Heart left ventricle (tissue), 16 donors: ENCODE data around the gene PFKFB2. TPM values are rescaled to one million over a fixed set of nuclear protein-coding genes. Genes with fewer than 3 reads are reported as not detected.

Experiments
- ATAC-seq, 4 donors: fragments of 200-7000 bp; cut with Tn5 transposase; one replicate each; pipeline ENCODE4 v1.9.1; 2020 to 2022; ENCODE audit warnings: moderate library complexity in 4 of 4, mild to moderate bottlenecking in 3 of 4, moderate number of reproducible peaks in 1 of 4
- DNase-seq, 5 donors: peaks; one replicate each; pipeline ENCODE4 v3.0.0-alpha.2; 2020
- H3K27ac ChIP-seq, 12 donors: fragments of 200-600 bp; sonication (generic) in 4 of 12; one replicate each; pipeline versions ENCODE4 v1.5.0 to v1.8.0; 2016 to 2022; ENCODE audit warnings: mild to moderate bottlenecking in 2 of 12
- H3K27me3 ChIP-seq, 9 donors: fragments of 200-600 bp; sonication (generic) in 2 of 9; one replicate each; pipeline versions ENCODE4 v1.5.1 to v1.8.0; 2016 to 2022; ENCODE audit warnings: mild to moderate bottlenecking in 3 of 9
- H3K36me3 ChIP-seq, 9 donors: fragments of 200-600 bp; sonication (generic) in 2 of 9; one replicate each; pipeline versions ENCODE4 v1.5.0 to v1.8.0; 2018 to 2022; ENCODE audit warnings: mild to moderate bottlenecking in 2 of 9
- H3K4me1 ChIP-seq, 12 donors: fragments of 200-600 bp; sonication (generic) in 4 of 12; one replicate each; pipeline versions ENCODE4 v1.5.0 to v1.8.0; 2016 to 2022; ENCODE audit warnings: mild to moderate bottlenecking in 3 of 12
- H3K4me3 ChIP-seq, 12 donors: fragments of 200-600 bp; sonication (generic) in 4 of 12; one replicate each; pipeline versions ENCODE4 v1.5.0 to v1.8.0; 2017 to 2022; ENCODE audit warnings: mild to moderate bottlenecking in 9 of 12, moderate library complexity in 4 of 12
- H3K9me3 ChIP-seq, 12 donors: fragments of 200-600 bp; sonication (generic) in 4 of 12; one replicate each; pipeline versions ENCODE4 v1.5.0 to v1.8.0; 2016 to 2022; ENCODE audit warnings: mild to moderate bottlenecking in 1 of 12
- POLR2A ChIP-seq, 2 donors: fragments of 450-650 bp; IDR thresholded peaks; one replicate each; pipeline ENCODE4 v1.6.1; 2017; ENCODE audit warnings: antibody characterized with exemption in 2 of 2, mild to moderate bottlenecking in 2 of 2, moderate library complexity in 2 of 2
- WGBS, 4 donors: extraction: QIAGEN DNeasy Blood & Tissue Kit in 2 of 4; methylation state at CpG; one replicate each; pipeline versions ENCODE4 v1.1.5 to v1.1.7; 2013 to 2018; 5-methylcytosine and 5-hydroxymethylcytosine counted together
- intact Hi-C, 10 donors: fragments of 100-400 bp; cut with DNase I; formaldehyde crosslinking; loops; one replicate each; pipeline versions ENCODE4 v1.11.1 to v1.14.2; 2022
- polyA plus RNA-seq, 2 donors: library from polyadenylated mRNA; stranded (reverse); fragments of 200-250 nt; gene quantifications; one replicate each; pipeline ENCODE4 v1.2.3, GENCODE V29; 2013
- total RNA-seq, 9 donors: library from RNA; depleted of rRNA in 2 of 9; stranded (reverse); fragments of >200 nt in 2 of 9; fragmentation: NEBNext Ultra II Directional in 3 of 9; extraction: Animal tissue kit (Norgen Biotek cat#: 25700) in 3 of 9; gene quantifications; one replicate each; pipeline versions ENCODE4 v1.1.0 to v1.2.4, GENCODE V29; 2016 to 2023
- TF ChIP-seq, protein P1 (sequence below), 12 donors: fragments of 200-600 bp; sonication (generic) in 4 of 12; IDR thresholded peaks; one replicate each; pipeline versions ENCODE4 v1.5.0 to v1.8.0; 2018 to 2022; ENCODE audit warnings: antibody characterized with exemption in 12 of 12, mild to moderate bottlenecking in 5 of 12
- donor health status: ischemic (EF 13 %, LVEDD 7.1; RV severe dilation, severe dysfunction).
- donor health status: healthy with polysubstance abuse.
- donor health status: DM: no; HTN: yes; CAD: no.
- donor health status: DM: no; HTN: no; CAD: no.
- donor health status: ischemic (EF 25% LVEDD 6.9; RV normal size, moderate dysfunction).
- donor health status: ischemic (EF 25% LVEDD 5.7; RV mildly dilated, moderate dysfunction).
- donor health status: healthy.
- donor health status: DM: yes; HTN: yes; CAD: no.
- donor health status: ischemic (EF 35%, LVEDD 5.7; RV mildly dilated, moderate dysfunction).
- donor health status: nonischemic (EF 11% LVEDD 7.7; RV severe dilation, severe dysfunction).
- donor health status: DM: yes; HTN: yes; CAD: no.
- donor health status: PGD.
- donor health status: ischemic (EF 29% LVEDD 5.4; RV normal size, mild dysfunction).
- donor health status: nonischemic (EF 23%, LVEDD 6.1; RV moderate dilation, normal function).

PFKFB2 gene
- total and polyA plus RNA-seq, 11 donors: 16.0 to 130 (median 58.7) TPM

GRCh38 chr1:207031632-207032264 is 21.3 kb upstream of the PFKFB2 start:
- no peak overlapping the region for H3K4me3 ChIP-seq
- peaks cover 0 to 6% (median 0%) of the 10 kb centered on the region in 9 donors for H3K27me3 ChIP-seq
- DNase-seq (no peak), ATAC-seq (peak in 3 of 4 donors; percentile 39 to 59 (median 40))
- no peaks in the 10 kb centered on the region for H3K36me3 ChIP-seq
- WGBS, 4 donors: 60 to 71% (median 69%) methylated on average over 5 to 7 of the region's 7 CpGs
- no peak overlapping the region for H3K27ac ChIP-seq
- H3K4me1 ChIP-seq: peaks cover 0 to 11% (median 0%) of the 10 kb centered on the region in 12 donors
- H3K9me3 ChIP-seq: no peaks in the 10 kb centered on the region
- TF ChIP-seq, protein P1, sequence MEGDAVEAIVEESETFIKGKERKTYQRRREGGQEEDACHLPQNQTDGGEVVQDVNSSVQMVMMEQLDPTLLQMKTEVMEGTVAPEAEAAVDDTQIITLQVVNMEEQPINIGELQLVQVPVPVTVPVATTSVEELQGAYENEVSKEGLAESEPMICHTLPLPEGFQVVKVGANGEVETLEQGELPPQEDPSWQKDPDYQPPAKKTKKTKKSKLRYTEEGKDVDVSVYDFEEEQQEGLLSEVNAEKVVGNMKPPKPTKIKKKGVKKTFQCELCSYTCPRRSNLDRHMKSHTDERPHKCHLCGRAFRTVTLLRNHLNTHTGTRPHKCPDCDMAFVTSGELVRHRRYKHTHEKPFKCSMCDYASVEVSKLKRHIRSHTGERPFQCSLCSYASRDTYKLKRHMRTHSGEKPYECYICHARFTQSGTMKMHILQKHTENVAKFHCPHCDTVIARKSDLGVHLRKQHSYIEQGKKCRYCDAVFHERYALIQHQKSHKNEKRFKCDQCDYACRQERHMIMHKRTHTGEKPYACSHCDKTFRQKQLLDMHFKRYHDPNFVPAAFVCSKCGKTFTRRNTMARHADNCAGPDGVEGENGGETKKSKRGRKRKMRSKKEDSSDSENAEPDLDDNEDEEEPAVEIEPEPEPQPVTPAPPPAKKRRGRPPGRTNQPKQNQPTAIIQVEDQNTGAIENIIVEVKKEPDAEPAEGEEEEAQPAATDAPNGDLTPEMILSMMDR (IDR thresholded peaks at IDR 0.05): no peak
- TF ChIP-seq POLR2A (IDR thresholded peaks at IDR 0.05): no peak
- intact Hi-C loops: no loop called here

GRCh38 chr1:207032528-207033017 is 20.5 kb upstream of the PFKFB2 start, which contains the start of gene C1orf116:
Gene C1orf116 (minus strand): TSS chr1:207032756. CDS start chr1:207027598, 5,158 bp downstream.
- Histone ChIP-seq H3K36me3 (no peaks in the 10 kb centered on the region), H3K9me3 (no peaks in the 10 kb centered on the region), H3K27me3 (peaks cover 0 to 6% (median 0%) of the 10 kb centered on the region in 9 donors), H3K4me3 (no peak within 1 kb of the TSS), H3K27ac (no peak within 1 kb of the TSS), H3K4me1 (peaks cover 0 to 10% (median 0%) of the 10 kb centered on the region in 12 donors)
- intact Hi-C loops: no loop called here
- DNase-seq (no peak), ATAC-seq (peak in 3 of 4 donors; percentile 50 to 61 (median 57))
- WGBS, 4 donors: 17 to 33% (median 28%) methylated on average over 1 of the region's 1 CpG
- no peak for TF ChIP-seq POLR2A (IDR thresholded peaks at IDR 0.05)
- TF ChIP-seq, protein P1 (IDR thresholded peaks at IDR 0.05): no peak

DNA sequence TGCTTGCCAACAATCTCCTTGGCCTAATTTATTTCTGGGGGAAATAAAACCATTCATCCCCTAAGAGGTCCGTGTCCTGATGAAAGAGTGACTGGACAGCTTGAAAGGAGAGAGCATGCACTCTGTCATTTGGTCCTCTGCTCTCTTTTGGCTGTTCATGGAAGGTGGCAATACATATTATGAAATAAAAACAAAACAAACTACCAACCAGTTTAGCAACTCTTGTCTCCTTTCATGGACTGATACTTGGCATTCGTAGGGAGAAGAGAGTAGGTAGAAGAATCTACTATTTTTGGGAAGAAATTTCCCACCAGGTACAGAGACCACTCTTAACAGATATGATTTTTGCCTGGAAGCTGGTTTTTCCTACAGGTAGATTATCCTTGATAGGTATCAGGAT is 19.8 kb upstream of the PFKFB2 start:
- no peak overlapping the region for H3K27ac ChIP-seq
- no peak overlapping the region for H3K4me3 ChIP-seq
- DNase-seq (no peak), ATAC-seq (no peak)
- H3K9me3 ChIP-seq: no peaks in the 10 kb centered on the region
- H3K36me3 ChIP-seq: no peaks in the 10 kb centered on the region
- H3K4me1 ChIP-seq: peaks cover 0 to 10% (median 0%) of the 10 kb centered on the region in 12 donors
- intact Hi-C loops: no loop called here
- no peak for TF ChIP-seq POLR2A (IDR thresholded peaks at IDR 0.05)
- WGBS, 4 donors: 78 to 85% (median 84%) methylated on average over 2 of the region's 2 CpGs
- peaks cover 0 to 6% (median 0%) of the 10 kb centered on the region in 9 donors for H3K27me3 ChIP-seq

DNA sequence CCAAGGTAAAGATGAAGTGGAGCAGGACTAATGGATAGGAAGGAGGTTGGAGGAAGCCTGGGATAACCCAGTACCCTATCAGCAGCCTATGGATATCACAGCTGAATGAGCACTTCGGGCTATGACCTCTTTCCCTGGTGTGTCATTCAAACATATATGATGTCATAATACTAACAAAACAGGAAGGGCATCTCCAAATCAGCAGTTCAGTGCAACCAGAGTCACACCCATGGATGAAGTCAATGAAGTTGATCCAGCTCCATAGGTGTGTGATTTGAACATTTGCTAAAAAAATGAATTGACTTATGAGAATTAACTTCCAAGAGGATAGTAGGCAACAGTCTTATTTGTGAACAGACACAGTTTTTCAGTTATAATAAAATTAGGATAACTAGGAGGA is 18.9 kb upstream of the PFKFB2 start:
- intact Hi-C loops: no loop called here

More for the DNA sequence above, 18.9 kb upstream of the PFKFB2 start:
- Histone ChIP-seq H3K27ac (no peak overlapping the region), H3K9me3 (no peaks in the 10 kb centered on the region), H3K4me1 (peaks cover 0 to 10% (median 0%) of the 10 kb centered on the region in 12 donors), H3K27me3 (peaks cover 0 to 6% (median 0%) of the 10 kb centered on the region in 9 donors), H3K36me3 (no peaks in the 10 kb centered on the region), H3K4me3 (no peak overlapping the region)
- ATAC-seq (no peak), DNase-seq (no peak)
- TF ChIP-seq POLR2A (IDR thresholded peaks at IDR 0.05): no peak
- TF ChIP-seq, protein P1 (IDR thresholded peaks at IDR 0.05): no peak
- WGBS, 4 donors: 46 to 73% (median 55%) methylated on average over 1 of the region's 1 CpG
